NCI-H1436 (cell line): Measurements from ENCODE around the gene FLNB.

Experiments
- DNase-seq: peaks from one replicate; lab custom pipeline; 2025; lab: John Stamatoyannopoulos, UW

FLNB gene

DNA sequence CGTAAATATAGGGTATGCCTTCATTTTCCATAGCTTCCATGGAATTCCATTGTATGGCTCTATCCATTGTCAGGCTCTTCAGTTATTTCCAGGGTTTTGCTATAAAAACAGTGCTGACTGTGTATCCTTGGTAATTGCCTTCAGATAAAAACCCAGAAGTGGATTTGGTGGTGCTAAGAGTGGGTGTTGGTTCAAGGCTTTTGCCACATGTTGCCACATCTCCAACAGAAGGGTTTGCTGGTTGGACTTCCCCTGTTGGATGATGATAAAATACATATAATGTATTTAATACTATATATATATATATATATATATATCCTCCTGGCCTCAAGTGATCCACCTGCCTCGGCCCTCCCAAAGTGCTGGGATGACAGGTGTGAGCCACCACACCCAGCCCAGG lies 97.8 kb downstream of the FLNB start:
- no peak for DNase-seq

DNA sequence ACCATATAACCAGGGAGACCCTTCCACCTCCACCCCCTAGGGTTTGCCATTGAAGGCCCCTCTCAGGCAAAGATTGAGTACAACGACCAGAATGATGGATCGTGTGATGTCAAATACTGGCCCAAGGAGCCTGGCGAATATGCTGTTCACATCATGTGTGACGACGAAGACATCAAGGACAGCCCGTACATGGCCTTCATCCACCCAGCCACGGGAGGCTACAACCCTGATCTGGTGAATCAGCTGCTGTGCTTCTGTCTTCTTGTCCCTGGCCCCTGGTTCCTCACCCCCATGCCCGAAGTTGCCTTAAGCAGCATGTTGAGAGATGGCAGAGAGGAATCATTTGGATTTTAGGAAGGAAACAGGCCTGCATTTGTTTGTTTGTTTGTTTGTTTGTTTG lies 98.4 kb downstream of the FLNB start:
- no peak for DNase-seq

DNA sequence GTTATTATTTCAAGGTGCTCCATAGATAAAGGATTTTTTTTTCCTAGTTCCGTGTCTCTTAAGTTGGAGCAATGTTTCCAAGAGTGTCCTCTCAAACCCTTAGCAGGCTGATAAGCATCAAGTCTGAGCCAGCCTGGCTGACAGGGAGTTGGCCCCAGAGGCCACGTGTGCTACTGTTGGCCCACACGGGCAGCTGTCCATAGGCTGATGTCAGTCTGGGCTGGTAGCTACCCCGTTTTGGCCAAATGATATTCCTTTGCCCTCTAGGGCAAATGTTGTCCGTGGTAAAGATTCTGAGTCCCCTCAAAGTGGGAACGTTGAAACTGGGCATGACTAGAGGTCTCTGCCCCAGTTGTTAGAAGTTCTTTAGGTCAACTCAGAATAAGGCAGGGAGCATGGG lies 99.4 kb downstream of the FLNB start:
- no peak for DNase-seq

DNA sequence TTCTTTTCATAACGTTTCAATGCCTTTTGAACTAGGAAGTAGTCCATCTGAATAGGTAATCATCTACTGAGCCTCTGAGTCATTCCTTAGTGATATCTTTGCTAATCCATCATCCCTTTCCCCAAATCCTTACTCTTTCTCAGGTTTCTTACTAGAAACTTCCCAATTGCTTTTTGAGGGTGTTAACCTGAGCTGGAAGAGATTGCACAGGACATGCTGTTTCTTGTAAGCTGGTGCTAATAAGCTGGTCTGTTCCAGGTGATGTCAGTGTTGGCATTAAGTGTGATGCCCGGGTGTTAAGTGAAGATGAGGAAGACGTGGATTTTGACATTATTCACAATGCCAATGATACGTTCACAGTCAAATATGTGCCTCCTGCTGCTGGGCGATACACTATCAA lies 101.5 kb downstream of the FLNB start:
- DNase-seq = no peak

- DNase-seq = no peak
These were observed 103.4 kb downstream of the FLNB start for GRCh38 chr3:58111513-58112184.

DNA sequence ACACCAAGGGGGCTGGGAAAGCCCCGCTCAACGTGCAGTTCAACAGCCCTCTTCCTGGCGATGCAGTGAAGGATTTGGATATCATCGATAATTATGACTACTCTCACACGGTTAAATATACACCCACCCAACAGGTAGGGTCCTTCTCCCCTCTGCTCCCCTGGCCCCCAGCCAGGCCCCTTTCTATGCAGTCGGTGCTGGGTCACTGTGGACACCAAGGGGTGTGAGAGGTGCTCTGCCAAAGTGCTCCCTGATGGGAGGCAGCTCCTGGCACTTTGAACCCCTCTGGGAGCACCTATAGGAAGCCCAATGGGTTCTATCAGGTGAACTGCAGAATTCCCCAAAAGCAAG lies 103.9 kb downstream of the FLNB start:
- DNase-seq = no peak

DNA sequence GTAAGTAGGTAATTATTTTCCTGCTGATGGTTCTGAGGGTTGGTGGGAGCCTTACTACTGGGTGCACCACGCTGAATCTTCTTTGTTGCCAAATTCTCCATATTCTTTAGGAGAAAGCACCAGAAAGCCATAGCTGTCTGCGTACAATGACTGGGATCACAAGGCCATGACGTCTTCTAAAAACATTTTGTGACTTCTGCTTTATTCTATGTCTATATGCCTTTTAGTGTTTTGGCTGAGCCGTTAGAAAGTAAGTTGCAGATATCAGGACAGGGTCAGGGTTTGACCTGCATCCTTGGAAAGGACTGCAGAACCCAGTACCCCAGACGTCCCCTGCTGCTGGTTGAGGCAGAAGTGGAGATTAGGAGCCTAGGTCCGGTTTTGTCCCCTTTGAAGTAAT lies 107.0 kb downstream of the FLNB start:
- no peak for DNase-seq

DNA sequence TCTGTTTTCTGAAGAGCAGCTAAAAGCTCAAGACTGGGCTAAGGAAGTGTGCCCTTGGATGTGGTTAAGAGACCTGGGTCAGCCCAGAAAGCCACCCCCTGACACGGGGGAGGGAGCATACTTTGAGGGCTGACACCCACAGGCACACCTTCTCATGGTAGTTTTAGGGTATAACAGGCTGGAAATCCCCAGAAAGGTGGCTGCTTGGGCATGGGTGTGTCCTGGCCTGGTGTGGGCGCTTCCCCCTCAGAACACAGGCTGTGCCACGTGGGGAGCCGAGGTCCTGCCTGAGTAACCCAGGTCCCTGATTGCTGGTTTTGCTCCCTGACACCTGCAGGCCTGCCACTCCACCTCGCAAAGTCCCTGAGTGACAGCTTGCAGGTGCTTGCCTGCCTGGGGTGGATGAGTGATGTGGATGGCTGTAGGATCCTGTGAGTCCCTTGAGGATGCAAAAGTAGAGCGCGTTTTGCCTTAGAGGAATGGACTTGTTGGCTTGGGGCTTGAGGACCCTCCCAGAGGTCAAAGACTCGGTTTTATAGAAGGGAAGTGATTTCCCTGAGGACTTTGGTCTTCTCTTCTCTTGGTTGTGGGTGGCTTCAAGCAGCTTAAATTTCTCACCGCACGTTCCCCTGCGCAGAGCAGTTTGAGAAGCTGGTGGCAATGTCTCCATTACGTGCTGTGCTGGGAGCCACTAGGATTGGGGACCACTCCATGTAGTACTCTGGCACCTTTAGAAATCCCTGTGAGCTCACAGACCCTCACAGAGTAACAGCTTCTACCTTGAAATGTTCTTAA lies 108.1 kb downstream of the FLNB start:
- no peak for DNase-seq

- DNase-seq = no peak
These were observed 108.8 kb downstream of the FLNB start for GRCh38 chr3:58116985-58117384.

GRCh38 chr3:58117561-58118181 lies 109.4 kb downstream of the FLNB start:
- DNase-seq = no peak

GRCh38 chr3:58119186-58119585 lies 111.0 kb downstream of the FLNB start:
- no peak for DNase-seq

DNA sequence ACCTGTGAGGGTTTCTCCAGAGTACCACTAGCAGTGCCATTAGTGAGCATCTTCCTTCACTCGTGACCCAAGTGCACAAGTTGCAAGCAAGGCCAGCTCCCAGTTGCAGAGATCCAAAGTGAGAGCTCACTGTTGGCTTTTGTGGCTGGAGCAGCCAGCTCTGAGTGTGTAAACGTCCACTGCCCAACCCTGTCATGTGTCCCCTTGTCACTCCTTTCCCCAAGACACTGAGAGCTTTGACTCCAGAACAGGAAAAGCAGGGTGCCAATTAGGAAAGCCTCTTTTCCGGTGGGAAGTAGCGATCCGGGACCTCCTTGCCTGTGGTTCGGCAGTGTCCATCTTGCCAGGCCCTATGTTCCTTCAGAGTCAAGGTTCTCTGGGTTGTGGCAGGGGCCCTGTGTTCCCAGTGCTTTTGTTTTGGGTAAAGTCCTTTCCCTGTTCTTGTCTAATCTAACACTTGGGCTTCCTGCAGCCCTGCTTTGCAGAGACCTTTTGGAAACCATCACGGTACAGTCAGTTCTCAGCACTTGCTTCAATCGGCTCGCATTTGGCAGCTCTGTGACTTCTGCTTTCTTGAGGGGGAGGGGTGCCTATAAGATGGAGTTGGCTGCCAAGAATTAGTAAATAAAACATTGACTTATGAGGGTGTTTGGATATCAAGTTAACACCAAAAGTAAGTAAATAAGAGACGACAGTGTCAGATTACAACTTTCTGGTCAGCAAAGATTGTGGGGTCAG lies 112.0 kb downstream of the FLNB start:
- no peak for DNase-seq

GRCh38 chr3:58121183-58121582 lies 113.0 kb downstream of the FLNB start:
- DNase-seq = no peak

DNA sequence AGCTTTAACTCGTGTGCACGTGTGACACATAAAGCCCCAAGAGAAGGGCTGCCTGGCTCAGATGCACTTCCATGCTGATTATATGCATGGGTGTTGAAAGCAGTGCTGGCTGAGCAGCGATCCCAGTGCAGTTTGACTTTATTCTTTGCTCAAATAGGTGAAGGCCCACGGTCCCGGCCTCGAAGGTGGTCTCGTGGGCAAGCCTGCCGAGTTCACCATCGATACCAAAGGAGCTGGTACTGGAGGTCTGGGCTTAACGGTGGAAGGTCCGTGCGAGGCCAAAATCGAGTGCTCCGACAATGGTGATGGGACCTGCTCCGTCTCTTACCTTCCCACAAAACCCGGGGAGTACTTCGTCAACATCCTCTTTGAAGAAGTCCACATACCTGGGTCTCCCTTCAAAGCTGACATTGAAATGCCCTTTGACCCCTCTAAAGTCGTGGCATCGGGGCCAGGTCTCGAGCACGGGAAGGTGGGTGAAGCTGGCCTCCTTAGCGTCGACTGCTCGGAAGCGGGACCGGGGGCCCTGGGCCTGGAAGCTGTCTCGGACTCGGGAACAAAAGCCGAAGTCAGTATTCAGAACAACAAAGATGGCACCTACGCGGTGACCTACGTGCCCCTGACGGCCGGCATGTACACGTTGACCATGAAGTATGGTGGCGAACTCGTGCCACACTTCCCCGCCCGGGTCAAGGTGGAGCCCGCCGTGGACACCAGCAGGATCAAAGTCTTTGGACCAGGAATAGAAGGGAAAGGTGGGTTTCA lies 114.9 kb downstream of the FLNB start:
- DNase-seq = no peak

DNA sequence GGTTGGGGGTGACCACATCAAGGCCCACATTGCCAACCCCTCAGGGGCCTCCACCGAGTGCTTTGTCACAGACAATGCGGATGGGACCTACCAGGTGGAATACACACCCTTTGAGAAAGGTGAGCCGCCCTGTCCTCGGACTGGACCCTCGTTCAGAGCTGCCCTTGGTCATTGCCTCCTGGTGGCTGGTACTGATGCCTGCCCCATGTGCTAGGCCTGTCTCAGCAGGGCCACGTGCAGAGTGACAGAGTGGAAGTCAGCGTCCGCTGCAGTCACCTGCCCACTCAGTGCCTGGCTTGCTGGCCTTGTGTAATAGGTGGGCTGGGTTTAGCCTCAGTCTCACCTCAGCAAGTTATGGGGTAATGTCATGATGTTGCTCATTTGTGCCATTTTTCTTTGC lies 116.2 kb downstream of the FLNB start:
- DNase-seq = no peak

GRCh38 chr3:58129041-58129770 lies 121.0 kb downstream of the FLNB start:
- no peak for DNase-seq

DNA sequence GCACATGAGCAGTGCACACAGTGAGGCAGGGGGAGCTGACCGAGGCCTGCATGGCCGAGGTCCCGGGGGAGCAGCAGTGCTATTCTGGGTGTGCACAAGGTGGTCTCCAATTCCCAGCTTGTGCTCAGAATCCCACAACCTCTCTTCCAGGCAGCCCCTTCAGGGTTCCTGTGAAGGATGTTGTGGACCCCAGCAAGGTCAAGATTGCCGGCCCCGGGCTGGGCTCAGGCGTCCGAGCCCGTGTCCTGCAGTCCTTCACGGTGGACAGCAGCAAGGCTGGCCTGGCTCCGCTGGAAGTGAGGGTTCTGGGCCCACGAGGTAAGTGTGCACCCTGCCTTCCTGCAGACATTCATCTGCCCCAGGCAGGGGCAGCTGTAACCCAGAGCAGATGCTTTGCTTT lies 122.4 kb downstream of the FLNB start:
- no peak for DNase-seq

DNA sequence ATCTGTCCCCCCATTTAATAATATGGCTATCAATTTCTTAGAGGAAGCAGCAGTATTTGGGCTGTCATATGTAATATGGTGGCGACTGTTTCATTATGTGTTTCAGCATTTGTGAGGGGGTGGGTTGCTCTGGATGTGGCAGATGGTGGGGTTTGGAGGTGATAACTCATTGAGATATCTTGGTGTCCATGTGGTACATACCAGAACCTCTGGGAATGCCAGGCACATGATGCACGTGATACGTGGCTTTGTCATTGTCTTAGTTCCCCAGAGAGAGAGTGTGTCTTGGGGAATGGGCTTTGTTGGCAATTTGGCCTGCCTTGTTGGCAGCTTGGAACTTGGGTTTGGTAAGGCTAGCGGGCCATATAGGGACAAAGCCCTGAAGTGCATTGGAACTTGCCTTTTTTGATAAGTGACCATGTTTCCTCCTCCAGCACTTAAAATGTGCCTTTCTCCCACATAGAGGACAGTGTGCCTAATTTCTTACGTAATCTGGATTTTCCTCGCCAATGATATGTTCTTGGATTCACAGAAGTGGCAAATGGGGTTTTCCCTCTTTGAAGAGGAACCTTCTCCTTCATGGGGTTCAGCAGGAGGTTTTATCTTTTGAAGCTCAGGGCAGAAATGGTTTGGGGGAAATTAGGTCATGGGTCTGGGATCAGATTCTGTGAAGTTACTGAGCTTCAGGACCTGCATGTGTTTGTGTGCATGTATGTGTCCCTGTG lies 123.0 kb downstream of the FLNB start:
- DNase-seq = no peak

GRCh38 chr3:58132850-58133249 lies 124.6 kb downstream of the FLNB start:
- no peak for DNase-seq

DNA sequence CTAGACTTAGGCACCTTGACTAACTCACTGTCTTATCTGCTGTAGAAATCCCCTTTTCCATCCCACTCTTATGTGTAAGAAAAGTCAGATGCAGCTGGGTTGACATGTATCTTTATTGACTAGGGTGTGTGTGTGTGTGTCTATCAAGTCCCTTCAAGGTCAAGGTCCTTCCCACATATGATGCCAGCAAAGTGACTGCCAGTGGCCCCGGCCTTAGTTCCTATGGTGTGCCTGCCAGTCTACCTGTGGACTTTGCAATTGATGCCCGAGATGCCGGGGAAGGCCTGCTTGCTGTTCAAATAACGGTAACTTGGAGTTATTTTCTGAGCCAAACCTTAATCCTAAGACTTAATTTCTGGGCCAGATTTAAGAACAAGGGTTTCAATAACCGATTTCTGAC lies 126.2 kb downstream of the FLNB start:
- DNase-seq = no peak
